Measurements from ENCODE around the gene ATXN2L.
"Not testable (repeated sequence)": the region's sequence is repeated elsewhere in the genome, so short reads cannot be mapped to it uniquely, and the experiment has no call there.

ATXN2L gene

DNA sequence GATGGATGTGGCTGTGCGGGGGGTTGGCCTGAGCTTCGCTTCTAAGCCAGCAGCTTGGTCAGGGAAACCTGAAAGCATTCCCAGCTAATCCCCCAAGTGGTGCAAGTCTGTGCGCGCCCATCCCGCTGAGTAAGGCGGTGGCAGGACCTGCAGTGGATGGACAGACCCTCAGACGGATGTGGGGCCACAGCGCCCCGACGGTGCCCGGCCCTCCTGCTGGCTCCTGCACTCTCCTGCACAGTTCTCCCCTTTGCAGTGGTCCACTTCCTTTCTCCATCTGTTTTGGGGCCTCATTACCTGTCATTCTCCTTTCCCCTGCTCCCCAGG, 57.8 kb downstream of the ATXN2L start:
- H3K4me1 ChIP-seq: peaks cover 0 to 18% (median 12%) of the 10 kb centered on the region in 4 donors
- TF ChIP-seq, protein P1, sequence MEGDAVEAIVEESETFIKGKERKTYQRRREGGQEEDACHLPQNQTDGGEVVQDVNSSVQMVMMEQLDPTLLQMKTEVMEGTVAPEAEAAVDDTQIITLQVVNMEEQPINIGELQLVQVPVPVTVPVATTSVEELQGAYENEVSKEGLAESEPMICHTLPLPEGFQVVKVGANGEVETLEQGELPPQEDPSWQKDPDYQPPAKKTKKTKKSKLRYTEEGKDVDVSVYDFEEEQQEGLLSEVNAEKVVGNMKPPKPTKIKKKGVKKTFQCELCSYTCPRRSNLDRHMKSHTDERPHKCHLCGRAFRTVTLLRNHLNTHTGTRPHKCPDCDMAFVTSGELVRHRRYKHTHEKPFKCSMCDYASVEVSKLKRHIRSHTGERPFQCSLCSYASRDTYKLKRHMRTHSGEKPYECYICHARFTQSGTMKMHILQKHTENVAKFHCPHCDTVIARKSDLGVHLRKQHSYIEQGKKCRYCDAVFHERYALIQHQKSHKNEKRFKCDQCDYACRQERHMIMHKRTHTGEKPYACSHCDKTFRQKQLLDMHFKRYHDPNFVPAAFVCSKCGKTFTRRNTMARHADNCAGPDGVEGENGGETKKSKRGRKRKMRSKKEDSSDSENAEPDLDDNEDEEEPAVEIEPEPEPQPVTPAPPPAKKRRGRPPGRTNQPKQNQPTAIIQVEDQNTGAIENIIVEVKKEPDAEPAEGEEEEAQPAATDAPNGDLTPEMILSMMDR (IDR thresholded peaks at IDR 0.05): no peak
- H3K36me3 ChIP-seq: no peaks in the 10 kb centered on the region
- H3K9me3 ChIP-seq: no peaks in the 10 kb centered on the region
- peaks cover 0 to 18% of the 10 kb centered on the region in 2 donors for H3K27me3 ChIP-seq
- H3K4me3 ChIP-seq: peak overlapping the region; percentile 52 to 55
- no peak for DNase-seq
- H3K27ac ChIP-seq: no peak overlapping the region
- intact Hi-C loops (cut with DNase I; ENCODE audit: low total_unique reads): no loop called here

DNA sequence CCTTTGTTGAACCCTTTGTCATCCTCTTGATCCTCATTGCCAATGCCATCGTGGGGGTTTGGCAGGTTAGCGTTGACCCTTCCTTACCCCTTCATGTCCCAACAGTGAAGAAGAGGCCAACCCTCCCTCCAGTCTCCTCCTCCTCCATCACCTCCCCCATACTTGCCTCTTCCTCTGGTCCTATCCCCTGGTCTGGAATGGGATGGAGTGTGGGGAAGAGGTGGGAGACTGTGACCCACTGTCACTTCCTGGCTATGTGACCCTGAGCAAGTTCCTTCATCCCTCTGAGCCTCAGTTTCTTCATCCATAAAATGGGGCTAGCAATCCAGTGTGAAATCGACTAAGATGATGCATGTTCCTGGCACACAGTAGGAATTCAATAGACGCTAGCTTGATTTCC, 58.2 kb downstream of the ATXN2L start:
- intact Hi-C loops (cut with DNase I; ENCODE audit: low total_unique reads): no loop called here
- Histone ChIP-seq H3K4me3 (no peak overlapping the region), H3K27ac (no peak overlapping the region), H3K4me1 (peaks cover 0 to 18% (median 12%) of the 10 kb centered on the region in 4 donors), H3K27me3 (peaks cover 0 to 18% of the 10 kb centered on the region in 2 donors), H3K36me3 (no peaks in the 10 kb centered on the region), H3K9me3 (no peaks in the 10 kb centered on the region)
- DNase-seq: no peak
- TF ChIP-seq, protein P1 (IDR thresholded peaks at IDR 0.05): no peak

DNA sequence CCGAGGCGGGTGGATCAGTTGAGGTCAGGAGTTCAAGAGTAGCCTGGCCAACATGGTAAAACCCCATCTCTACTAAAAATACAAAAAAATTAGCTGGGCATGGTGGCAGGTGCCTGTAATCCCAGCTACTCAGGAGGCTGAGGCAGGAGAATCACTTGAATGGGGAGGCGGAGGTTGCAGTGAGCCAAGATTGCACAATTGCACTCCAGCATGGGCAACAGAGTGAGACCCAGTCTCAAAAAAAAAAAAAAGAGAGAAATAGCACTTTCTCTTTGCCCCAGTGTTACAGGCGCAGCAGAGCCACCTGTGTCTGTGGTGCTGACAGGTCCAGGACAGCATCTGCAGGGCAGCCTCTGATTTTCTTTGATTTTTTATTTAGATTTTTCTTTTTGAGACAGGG, 58.8 kb downstream of the ATXN2L start:
- H3K9me3 ChIP-seq; H3K4me3 ChIP-seq; H3K27ac ChIP-seq; intact Hi-C loops (cut with DNase I; ENCODE audit: low total_unique reads); H3K36me3 ChIP-seq; DNase-seq: not testable (repeated sequence)
- peaks cover 0 to 18% of the 10 kb centered on the region in 2 donors for H3K27me3 ChIP-seq
- peaks cover 0 to 18% (median 12%) of the 10 kb centered on the region in 4 donors for H3K4me1 ChIP-seq

DNA sequence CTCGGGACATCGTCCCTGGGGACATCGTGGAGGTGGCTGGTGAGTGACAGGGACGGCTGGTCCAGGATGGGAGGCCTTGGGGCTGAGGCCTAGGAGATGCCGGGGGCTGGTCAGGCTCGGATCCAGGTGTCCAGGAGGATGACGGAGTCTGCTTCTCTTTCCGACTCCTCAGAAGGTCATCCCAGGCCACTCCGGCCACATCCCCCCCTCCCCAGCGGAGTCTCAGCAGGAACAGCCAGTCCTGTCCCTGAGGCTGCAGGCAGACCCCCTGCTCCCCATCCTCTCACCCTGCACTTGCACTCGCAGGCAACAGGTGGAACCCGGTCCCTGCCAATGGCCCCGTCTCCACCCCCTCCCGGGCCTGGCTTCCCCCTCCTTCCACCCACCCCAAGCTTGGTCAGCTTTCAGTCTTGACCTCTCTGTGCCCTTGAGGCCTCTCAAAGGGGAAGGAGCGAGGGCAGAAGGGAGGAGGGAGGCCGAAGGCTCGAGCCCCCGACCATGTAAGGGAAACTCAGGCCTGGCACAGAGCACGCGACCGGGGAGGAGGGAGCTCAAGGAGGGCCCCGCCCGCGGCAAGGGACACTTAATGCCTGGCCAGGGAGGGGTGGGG, 59.9 kb downstream of the ATXN2L start:
- Histone ChIP-seq H3K36me3 (no peaks in the 10 kb centered on the region), H3K9me3 (no peaks in the 10 kb centered on the region), H3K27me3 (peaks cover 0 to 18% of the 10 kb centered on the region in 2 donors), H3K27ac (no peak overlapping the region), H3K4me3 (no peak overlapping the region), H3K4me1 (peaks cover 0 to 18% (median 12%) of the 10 kb centered on the region in 4 donors)
- no peak for DNase-seq
- intact Hi-C loops (cut with DNase I; ENCODE audit: low total_unique reads): no loop called here
- TF ChIP-seq, protein P1 (IDR thresholded peaks at IDR 0.05): no peak

DNA sequence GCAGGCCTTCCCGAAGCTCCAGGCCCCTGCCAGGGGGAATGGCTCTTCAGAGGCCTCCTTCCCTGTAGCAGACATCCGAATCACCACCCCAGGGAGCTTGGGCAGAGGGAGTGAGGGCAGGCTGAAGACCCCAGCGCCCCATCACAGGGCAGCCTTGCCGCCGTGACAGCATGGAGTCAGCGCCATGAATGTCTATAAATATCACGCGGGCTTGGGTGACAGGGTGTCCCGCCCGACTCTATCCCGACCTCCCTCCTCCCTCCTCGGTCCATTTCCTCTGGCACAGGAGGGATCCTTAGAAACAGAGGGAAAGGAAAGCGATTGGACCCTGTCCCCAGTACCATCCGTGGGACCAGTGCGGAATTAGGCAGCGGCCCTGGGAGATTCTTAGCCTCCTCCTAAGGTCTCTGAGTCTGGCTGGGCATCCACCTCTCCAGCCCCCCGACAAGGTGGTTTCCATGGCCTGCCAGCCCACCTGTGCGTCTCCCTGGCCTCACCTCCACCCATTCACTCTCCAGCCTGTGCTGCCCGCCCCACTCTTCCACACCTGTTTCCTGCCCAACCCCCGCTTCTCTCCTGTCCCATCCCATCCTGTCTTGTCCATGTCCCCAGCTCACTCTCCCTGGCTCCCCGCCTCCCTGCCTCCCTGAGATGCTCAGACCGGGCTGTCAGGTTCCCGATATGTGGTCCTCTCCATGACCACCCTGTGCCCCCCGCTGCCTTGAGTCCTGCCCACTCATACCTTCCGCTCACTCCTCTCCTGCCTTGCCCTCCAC, 60.6 kb downstream of the ATXN2L start:
- H3K27ac ChIP-seq: no peak overlapping the region
- intact Hi-C loops (cut with DNase I; ENCODE audit: low total_unique reads): no loop called here
- H3K4me1 ChIP-seq: peaks cover 0 to 18% (median 12%) of the 10 kb centered on the region in 4 donors
- TF ChIP-seq, protein P1 (IDR thresholded peaks at IDR 0.05): no peak
- H3K4me3 ChIP-seq: no peak overlapping the region
- no peak for DNase-seq
- H3K9me3 ChIP-seq: no peaks in the 10 kb centered on the region
- peaks cover 0 to 18% of the 10 kb centered on the region in 2 donors for H3K27me3 ChIP-seq
- no peaks in the 10 kb centered on the region for H3K36me3 ChIP-seq

DNA sequence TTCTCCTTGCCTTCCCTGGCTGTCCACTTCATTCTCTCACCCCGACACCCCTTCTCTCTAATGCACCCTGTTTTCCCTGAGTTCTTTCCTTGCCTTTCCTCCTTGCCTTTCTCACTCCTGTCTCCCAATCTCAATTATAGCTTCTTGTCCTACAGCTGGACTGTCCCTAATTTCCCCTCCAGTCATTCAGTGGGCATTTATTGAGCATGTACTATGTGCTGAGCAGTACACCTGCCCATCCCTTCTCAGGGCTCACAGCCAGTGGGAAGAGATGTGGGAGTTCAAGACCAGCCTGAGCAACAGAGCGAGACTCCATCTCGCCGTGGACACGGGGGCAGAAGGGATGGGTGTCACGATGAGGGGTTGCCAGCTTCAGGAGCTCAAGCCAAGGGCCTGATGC, 61.2 kb downstream of the ATXN2L start:
- Histone ChIP-seq H3K27me3 (peaks cover 0 to 18% of the 10 kb centered on the region in 2 donors), H3K9me3 (no peaks in the 10 kb centered on the region), H3K36me3 (no peaks in the 10 kb centered on the region), H3K4me3 (no peak overlapping the region), H3K27ac (no peak overlapping the region), H3K4me1 (peaks cover 0 to 16% (median 11%) of the 10 kb centered on the region in 4 donors)
- TF ChIP-seq, protein P1 (IDR thresholded peaks at IDR 0.05): no peak
- intact Hi-C loops (cut with DNase I; ENCODE audit: low total_unique reads): no loop called here
- no peak for DNase-seq
